ENCODE results near the gene VENTX.

VENTX gene, protein sequence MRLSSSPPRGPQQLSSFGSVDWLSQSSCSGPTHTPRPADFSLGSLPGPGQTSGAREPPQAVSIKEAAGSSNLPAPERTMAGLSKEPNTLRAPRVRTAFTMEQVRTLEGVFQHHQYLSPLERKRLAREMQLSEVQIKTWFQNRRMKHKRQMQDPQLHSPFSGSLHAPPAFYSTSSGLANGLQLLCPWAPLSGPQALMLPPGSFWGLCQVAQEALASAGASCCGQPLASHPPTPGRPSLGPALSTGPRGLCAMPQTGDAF

DNA sequence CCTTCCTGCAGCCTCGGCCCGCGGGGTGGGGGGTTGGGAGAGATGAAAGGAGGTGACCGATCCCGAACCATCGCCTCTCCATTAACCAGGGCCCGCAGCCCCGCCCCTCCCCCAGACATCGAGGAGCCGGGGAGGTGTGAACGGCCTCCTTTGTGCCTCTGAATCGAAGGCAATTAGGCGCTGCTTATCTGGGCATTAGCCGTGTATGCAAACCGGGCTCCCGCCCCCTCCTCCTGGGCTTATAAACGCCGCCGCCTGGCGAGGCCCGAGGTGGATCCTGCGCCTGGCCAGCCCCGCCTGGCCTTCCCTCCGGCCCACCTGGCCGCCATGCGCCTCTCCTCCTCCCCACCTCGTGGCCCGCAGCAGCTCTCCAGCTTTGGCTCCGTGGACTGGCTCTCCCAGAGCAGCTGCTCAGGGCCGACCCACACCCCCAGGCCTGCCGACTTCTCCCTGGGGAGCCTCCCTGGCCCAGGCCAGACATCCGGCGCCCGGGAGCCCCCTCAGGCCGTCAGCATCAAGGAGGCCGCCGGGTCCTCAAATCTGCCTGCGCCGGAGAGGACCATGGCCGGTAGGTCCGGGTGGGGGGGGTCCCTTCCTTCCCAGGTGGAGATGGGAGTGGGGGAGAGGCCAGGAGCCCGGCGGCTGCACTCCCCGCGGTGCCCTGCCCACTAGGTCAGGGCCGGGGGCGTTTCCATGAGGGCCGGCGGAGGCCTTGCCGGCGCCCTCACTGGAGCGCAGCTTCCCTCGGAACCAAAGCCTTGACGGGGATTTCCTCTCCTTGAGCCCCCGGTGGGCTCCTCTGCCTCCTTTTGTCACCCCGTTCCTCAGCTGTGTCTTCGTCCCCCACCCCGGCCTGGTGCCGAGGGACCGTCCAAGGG lies at the start of gene VENTX:
Gene VENTX, plus strand, starts transcription at position 268 of the 878 bp plus-strand sequence. Its CDS starts 60 bp downstream, at position 328.
- FAIRE-seq, result no peak

DNA sequence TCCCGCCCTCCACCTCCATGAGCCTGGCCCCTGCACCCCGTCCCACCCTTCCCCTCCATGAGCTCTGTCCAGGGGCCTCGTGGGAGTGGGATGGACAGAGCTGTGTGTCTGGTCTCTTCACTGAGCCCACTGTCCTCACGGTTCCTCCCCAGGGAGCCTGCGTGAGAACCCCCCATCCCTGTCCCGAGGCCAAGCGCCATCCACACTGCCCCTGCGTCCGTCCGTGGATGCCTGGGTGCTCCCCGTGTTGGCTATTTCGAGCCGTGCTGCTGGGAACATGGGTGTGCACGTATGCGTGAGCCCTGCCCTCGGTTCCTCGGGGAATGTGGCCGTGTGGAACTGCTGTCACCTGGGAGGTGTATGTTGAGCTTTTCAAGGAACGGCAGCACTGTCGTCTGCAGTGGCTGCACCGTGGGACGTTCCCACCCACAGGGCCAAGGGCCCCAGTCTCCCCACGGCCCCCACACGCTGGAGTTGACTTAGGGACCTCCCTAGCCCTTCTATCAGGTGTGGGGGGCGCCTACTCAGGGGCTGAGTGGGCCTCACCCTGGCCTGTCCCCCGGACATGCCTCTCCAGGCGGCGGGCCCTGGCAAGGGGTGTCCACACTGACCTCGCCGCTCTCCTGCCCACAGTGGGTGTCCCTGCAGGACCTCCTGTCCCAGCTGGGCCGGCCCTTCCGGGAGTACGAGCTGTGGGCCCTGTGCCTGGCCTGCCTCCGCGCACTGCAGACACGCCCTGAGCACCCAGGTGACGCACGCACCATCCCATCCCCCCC lies 49.6 kb upstream of the VENTX start:
- FAIRE-seq, result no peak

- FAIRE-seq, result no peak
These were observed 48.4 kb upstream of the VENTX start for GRCh38 chr10:133189256-133189655.

DNA sequence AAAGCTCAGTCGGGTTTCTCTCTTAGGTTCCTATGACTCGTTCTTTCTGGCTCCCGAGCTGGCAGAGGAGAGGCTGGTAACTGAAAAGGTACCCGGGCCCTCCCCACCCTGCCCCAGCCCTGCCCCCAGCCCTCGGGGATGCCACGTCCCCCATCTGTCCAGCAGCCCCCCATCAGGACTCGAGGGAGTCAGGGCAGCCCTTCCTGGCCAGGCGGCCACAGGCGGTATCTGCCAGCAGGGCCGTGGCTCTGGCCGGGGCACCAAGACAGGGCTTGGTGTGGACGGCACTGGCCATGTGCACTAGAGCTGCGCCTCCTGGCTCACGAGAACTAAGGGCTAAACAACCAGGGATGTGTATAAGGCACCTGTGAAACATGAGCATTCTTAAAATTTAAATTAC lies 47.9 kb upstream of the VENTX start:
- no peak for FAIRE-seq

GRCh38 chr10:133190225-133190624 lies 47.4 kb upstream of the VENTX start:
- FAIRE-seq, result no peak

GRCh38 chr10:133191651-133192050 lies 46.0 kb upstream of the VENTX start:
- no peak for FAIRE-seq

DNA sequence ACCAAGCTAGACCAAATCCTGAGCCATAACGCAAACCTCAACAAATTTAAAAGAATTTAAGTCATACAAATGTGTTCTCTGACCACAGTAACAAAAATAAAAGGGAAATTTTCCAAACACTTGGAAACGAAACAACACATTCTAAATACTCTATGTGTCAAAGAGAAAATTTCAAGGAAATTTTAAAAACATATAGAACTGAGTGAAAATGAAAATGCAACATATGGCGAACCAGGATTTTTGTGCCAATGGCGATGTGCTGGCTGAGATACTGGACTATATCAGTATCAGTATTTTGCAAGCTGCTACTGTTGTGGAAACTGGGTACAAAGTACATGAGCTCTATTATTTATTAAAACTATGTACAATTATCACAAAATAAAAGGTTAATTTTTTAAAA lies 43.5 kb upstream of the VENTX start:
- FAIRE-seq, result no peak

GRCh38 chr10:133195096-133195495 lies 42.6 kb upstream of the VENTX start:
- FAIRE-seq, result no peak

DNA sequence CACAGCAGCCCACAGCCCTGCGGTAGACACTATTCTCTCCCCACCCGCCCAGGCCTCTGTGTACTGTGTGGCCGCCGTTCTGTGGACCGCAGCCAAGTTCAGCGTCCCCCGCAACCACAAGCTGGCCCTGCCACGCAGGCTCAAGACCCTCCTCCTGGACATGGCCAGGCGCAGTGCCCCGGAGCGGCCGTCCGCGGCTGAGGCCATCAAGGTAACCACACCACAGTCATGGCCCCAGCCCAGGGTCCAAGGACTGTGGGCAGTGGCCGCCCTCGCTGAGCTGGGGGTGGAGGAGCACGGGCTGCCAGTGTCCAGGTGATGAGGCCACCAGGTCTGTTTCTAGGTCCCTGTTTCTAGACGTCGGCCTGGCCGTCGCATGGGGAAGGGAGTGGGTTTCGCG lies 42.0 kb upstream of the VENTX start:
- FAIRE-seq, result no peak

DNA sequence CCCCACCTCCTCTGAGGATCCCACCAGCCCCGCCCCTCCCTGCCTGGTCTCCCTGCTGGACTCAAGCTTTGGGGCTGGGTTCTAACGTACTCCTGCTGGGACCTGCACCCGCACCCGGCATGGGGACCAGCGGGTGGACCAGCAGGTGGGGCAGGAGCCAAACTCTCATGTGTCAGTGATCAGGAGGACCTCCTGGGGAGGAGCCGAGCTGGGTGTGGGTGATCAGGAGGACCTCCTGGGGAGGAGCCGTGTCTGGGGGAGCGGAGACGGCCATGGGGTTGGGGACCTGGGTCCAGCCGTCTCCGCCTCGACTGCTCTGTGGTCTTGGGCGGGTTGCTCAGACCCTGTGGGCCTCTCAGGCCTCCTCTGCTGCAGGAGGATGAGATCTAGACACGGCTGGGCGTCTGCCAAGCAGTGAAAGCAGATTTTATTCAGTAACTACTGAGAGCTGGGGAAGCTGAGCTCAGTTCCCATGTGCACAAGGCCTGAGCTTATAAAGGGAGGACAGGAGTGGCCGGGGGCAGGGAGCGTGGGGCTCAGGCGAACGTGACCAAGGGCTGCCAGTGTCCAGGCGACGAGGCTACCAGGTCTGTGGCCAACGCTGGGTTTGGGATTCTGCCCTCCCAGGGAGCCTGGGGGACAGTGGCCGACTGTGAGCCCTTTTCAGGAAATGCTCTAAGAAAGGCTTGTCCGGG lies 41.3 kb upstream of the VENTX start:
- FAIRE-seq, result no peak

DNA sequence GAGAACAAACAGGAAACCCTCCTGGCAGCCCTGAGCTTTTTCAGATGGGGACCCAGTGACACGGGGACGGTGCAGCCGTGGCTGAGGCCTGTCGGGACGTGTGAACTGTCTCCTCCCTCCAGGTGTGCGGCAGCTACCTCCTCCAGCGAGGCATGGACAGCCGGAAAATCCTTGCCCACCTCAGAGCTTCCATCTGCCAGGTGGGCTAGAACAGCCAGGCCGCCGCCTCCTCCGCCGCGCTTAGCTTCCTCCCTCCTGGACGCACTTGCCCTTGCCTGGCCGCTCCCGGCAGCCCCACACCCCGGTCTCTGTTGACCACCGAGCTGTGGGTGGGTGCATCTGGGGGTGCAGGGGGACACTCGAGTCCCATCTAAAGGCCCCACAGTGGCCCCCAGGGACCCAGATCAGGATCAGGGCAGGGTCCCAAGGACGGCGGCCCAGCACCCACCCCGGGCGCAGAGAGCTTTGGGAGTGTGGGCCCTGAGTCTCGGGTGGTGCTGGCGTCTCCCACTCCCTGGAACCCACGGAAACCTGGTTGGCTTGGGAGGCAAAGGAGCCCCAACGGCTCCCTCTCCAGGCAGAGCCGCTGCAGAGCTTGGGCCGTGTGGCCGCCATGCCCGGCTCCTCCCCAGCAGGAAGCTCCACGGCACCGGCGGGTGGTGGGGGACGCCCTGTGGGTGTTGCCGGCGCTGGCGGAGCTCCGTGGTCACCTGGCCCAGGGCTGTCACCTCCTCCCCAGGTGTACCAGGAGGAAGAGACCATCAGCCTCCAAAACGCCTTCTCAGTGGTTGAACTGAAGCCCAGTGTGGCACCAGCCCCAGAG lies 40.5 kb upstream of the VENTX start:
- FAIRE-seq, result no peak

DNA sequence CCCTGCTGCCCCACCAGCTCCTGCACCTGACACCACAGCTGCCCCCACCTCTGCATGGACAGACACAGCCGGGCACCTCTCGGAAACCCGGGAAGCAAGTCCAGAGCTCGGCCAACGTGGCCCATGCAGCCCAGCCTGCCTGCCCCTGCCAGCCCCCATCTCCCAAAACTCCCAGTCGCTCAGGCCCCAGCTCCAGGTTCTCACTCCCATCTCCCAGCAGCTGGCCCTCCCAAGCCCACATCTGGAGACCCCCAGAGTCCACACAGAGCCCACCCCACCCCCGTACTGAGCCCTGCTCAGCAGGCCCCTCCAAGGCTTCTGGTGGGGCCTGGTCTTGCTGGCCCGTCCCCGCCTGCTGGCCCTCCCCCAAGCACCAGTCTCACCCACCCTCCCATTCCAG lies 39.9 kb upstream of the VENTX start:
- FAIRE-seq, result no peak

- FAIRE-seq, result no peak
These were observed 39.4 kb upstream of the VENTX start for GRCh38 chr10:133198206-133198605.

DNA sequence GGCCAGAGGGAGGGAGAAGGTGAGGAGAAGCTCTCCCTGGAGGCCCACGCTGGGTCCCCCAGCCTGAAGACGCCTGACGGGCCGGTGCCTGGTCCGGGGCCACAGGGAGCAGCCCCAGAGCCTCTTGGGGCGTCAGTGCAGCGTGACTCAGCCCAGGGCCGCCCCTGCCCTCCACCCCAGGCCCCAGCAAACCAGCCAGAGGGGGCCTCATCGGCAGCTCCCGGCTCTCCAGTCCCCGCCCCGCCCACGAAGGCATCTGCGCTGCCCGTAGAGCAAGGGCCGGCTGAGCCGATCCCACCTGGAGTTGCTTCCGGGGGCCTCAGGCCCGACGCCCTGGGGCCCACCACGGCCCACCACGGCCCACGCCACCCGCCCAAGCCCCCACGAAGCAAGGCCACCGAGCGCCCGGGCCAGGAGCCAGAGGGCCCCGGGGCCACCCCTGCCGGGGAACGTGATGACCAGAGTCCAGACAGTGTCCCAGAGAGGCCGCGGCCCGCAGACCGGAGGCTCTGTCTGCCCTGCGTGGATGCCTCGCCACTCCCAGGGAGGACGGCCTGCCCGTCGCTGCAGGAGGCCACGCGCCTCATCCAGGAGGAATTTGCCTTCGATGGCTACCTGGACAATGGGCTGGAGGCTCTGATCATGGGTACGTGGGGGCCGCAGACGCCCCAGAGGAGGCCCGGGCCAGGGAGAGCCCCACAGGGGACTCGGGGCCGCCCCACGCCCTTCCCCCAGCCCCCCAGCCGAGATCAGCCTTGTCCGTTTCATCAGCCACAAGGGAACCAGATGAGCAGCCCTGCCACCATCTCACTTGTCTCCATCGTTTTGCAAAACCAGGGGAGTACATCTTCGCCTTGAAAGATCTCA lies 38.8 kb upstream of the VENTX start:
- FAIRE-seq, result no peak

- FAIRE-seq, result no peak
These were observed 38.2 kb upstream of the VENTX start for GRCh38 chr10:133199488-133199885.

- FAIRE-seq, result no peak
These were observed 37.6 kb upstream of the VENTX start for GRCh38 chr10:133199992-133200611.

GRCh38 chr10:133200621-133201031 lies 37.0 kb upstream of the VENTX start:
- FAIRE-seq, result no peak

GRCh38 chr10:133201151-133201947 lies 36.3 kb upstream of the VENTX start:
- no peak for FAIRE-seq

DNA sequence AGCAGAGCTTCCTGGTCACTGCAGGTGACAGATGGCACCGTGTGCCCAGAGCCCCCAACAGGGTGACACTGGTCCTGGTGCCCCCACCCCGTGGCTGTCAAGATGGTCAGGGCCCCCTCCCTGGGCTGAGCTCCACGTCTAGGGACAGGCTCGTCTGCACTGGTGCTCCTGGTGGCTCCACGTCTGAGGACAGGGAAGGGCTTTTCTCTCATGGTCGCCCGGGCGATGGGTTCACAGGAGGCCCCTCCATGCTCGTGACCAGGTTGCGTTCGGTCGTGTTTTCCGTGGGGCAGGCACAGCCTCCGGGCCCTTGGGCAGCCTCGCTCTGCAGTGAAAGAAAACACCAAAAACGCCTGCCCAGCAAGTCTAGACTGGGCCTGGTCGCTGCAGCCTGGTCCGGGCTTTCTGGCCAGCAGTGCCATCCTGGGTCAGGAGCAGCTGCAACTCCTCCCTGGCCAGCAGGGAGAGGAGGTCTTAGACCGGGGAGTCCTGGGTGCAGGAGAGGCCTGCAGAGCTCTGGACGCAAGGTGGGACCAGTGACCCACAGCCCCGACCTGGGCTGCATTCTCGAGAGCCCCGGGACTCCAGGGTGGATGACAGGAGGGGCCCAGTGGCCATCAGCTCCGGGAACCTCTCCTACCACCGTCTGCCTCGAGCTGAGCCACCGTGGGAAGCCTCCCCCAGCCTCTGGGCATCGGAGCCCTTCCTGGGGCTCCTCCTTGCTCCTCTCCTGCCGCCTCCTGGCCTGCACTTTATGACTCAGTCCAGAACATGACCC lies 35.5 kb upstream of the VENTX start:
- no peak for FAIRE-seq

Data from G401.6 (cell line).